ENCODE results near the gene PDLIM3.
"Not testable (repeated sequence)": the region's sequence is repeated elsewhere in the genome, so short reads cannot be mapped to it uniquely, and the experiment has no call there.

PDLIM3 gene

DNA sequence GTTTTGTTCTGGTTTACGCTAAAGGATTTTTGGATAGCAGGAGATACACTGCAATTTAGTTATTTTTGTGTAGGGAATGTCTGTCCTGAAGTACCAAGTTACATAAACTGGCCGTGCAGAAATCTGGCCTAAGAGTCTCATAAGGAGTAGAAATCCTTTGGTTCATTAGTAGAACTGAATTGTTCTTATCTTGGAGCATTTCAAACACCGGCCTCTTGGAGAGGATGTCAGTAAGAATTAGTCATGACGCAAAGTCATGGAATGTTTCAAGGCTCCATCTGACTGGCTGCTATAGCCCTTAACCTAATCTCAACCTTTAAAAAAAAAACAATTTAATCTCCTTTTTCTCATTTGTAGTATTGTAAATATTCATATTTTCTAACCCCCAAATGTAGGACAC, 15.2 kb downstream of the PDLIM3 start:
- no peak for DNase-seq (ENCODE audit: low read depth)

DNA sequence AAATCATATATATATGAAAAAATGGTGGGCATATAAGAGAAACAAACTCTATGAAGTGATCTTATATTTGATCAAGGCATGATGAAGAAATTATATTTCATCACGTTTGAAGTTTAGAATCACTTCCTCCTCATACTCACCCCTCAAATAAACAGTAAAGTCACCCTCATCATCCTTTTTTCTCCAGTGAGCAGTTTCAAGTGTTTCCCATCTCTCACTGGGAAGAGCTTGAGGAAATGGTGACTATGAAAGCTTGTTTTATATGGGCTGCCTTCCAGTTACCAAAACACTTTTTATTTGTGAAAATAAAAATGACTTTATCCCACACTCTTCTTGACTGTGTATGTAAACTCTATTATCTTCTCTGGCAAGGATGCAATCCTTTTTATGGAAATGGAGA, 16.8 kb downstream of the PDLIM3 start:
- no peak for DNase-seq (ENCODE audit: low read depth)

DNA sequence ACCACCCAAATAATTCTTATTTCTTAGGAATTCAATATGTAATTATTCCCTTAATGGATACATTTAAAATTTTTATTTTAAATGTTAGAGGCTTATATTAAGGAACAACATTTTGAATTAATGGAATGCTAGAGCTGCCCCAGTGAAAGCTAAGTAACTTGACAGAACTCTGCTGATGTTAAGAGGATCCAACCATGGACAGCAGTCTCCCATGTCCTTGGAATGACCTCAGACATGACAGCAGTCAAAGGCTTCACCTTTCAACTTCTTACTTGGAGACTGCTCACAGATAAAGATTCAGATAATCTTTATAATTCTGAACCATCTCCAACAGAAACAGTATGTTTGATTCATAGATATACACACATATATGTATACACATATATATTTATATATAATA, 17.2 kb downstream of the PDLIM3 start:
- no peak for DNase-seq (ENCODE audit: low read depth)

DNA sequence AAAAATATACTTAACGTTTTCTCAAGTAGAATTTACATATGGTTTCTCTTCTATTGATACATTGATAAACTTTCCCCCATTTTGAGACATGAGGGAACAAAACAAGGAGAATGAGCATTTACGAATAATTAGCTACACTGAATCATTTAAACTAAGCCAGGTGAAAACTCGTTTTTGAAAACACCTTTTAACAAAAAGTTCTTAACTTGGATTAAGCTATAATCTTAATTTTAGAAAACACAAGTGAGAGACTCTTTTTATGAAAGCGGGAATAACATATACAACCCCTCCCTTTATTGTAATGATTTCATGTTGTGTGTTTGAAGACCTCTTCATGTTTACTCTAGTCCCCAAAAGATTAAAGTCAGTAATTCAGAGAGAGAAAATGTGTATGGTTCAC, 20.1 kb downstream of the PDLIM3 start:
- no peak for DNase-seq (ENCODE audit: low read depth)

DNA sequence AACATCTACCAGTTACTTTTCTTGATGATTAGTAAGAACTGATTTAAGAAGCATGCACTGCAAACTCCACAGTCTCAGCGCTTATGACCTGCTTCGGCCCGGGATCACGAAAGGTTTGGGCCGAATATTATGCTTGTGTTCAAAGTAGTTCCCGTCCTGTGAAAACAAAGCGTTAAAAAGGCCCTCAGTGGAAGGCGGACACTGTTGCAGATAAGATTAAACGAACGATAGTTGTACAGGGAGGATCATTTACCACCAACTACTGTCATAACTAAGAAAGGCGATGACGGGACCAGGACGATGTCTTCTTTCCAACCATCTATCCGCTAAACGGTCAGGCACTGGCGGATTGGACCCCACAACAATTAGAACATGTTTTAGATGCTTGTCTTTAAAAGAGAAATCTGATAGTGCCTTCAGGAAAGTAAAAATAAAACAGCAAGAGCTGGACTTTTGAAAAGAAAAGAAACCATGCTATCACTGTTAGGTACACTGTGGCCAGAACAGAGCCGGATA, 21.1 kb downstream of the PDLIM3 start:
- no peak for DNase-seq (ENCODE audit: low read depth)

DNA sequence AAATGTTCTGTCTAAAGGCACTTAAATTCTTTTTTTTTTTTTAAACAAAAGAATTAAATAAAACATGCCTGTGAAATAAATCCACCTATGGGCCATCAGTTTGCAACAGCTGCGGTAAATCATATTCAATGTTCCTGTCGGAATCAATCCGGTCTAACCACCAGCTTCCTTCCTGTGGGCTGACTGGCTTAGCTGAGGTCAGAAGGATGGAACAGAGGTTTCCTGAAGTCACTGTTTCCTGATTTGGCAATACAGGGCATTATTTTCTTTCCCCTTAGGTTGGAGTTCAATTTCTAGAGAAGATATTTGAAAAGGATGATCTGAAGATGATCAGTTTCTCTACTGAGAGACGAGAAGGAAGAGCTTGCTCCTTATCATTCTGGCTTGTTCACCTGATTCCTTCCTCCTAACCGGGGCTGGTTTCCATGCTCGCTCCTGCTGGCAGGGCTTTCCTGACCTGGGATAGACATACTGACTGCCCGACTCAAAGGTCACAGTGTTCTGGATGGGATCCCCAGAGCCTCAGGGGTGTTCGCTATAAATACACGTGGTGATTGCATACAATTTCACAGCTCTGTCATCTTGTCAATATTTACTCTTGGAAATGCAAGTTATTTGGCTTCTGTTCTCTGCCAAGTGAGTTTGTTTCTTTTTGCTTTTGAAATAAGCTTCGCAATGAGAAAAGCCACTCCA, 21.7 kb downstream of the PDLIM3 start:
- DNase-seq (ENCODE audit: low read depth): no peak

DNA sequence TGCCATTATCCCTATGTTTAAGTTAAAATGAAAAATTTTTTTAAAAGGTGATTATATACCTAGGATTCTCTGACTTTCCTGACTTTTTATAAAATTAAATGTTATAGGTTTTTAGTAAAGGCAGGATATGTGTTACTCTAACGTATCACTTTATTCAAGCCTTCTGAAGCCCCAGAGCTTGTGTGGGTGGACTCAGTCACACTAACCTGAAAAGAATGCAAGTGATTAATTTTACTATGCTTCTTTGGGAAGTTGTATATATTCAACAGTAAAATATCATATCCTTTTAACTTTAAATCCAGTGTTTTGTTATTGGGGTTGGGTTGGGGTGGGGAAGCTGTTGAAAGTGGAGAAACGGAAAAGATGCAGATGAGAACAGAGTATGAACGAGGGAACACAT, 22.8 kb downstream of the PDLIM3 start:
- DNase-seq (ENCODE audit: low read depth): no peak

DNA sequence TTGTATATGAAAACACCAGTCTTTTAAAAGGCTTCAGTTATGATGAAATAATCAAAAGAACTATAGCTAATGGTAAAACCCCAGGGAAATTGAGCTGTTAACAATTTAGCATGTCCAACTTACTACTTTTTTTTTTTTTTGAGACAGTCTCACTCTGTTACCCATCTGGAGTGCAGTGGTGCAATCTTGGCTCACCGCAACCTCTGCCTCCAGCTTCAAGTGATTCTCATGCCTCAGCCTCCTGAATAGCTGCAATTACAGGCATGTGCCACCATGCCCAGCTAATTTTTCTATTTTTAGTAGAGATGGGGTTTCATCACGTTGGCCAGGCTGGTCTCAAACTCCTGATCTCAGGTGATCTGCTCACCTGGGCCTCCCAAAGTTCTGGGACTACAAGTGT, 24.1 kb downstream of the PDLIM3 start:
- not testable (repeated sequence) for DNase-seq (ENCODE audit: low read depth)

DNA sequence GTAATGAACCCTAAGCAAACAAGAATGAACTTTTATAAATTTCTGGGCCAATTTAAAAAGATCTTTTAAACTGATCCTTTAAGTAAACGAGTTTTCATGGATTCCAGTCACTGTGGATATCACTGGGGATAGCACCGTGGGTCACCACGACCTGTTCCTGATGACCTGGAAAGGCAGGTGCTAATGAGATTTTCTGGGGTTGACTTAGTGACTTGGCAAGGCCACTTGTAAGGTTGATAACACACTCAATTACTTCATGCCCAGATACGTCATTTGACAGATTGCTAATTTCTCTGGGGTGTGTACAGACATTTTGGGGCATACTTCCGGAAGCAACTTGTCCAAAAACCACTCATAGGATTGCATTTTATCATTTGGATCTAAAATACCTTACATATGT, 24.5 kb downstream of the PDLIM3 start:
- DNase-seq (ENCODE audit: low read depth): no peak

DNA sequence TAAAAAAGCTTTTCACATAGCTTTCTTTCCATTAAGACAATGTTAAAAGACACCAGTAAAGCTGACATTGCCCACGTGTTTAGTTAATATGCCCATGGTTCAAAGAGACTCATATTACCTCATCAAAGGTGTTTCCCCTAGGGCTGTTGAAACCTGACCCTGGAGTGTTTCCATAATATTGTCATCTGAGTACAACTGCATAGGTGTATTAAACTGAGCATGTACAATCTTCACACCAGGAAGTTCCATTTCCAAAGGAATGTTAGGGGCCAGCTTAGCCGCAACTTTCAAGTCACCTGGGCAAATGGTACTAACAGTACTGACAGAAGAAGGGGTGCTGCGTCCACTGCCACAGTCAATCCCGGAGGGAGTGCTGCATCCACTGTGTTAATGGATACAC, 27.1 kb downstream of the PDLIM3 start:
- DNase-seq (ENCODE audit: low read depth): no peak

DNA sequence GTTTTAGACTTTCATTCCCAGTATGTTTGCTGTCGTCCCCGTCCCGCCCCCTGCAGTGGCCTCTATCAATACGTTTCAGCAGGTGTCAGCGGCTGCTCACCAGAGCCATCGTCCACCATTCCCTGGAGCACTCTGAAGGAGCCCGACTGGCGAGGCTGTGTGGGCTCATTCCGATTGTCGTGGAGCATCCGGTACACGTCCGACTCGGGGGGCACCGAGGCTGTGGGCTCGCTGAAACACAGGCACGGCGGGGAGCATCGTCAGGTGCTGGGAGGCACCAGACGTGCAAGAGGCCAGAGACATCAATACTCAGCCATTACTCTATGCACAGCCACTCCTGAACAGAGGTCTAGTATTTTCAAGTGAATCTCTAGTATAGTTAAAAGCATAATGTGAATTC, 28.9 kb downstream of the PDLIM3 start:
- DNase-seq (ENCODE audit: low read depth): no peak

DNA sequence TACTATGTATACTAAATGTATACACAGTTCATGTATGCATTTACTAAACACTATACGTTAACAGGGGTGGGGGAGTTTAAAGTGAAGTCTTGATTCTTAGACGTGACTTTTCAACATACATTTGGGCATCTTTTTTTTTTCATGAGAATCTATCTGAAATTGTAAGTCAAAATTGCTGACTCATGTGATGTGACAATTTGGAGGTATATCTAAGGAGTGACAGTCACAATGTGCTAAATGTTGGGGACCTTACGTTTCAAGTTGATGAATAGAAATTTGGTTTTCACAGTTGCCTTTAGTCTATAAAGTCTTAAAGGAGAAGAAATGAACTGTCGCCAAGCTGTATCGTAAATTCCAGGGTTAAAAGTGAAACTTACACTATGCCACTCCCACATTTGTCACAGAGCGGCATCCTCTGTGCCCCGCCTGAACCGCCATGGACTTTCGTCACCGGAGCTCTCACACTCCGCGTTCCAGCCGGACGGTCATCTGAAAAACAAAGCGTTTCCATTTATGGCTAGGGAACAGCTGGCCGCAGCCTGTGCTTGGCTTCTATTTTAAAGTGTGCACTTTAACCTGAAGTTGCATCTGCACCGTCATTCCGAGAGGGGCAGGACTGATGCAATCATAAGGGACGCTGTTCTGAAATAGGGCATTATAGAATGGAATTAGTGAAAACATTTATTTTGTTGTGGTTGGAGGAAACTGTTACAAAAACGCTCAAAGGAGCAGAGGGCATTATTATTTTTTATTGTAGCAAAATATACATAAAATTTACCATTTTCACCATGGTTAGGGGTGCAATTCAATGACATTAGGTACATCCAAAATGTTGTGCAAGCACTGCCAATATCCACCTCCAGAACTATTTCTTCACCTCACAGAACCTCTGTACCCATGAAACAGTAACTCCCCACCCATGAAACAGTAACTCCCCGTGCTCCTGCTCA, 30.9 kb downstream of the PDLIM3 start:
- no peak for DNase-seq (ENCODE audit: low read depth)

DNA sequence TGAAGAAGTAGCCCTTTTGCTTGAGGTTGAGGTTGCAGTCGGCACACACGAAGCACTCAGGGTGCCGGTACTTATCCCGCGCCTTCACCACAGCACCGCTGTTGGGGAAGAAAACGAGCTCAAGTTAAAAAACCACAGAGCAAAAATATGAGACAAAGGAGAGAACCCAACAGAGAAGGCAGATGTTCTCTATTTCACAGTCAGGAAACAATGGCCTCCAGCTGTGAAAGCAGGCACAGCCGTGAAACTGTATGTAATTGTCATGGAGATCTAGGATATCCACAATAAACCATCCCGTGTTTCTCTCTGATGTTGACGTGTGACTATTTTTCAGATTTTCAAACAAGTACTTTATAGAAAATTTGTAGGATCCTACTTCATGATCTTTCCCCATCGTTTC, 32.9 kb downstream of the PDLIM3 start:
- DNase-seq (ENCODE audit: low read depth): no peak

DNA sequence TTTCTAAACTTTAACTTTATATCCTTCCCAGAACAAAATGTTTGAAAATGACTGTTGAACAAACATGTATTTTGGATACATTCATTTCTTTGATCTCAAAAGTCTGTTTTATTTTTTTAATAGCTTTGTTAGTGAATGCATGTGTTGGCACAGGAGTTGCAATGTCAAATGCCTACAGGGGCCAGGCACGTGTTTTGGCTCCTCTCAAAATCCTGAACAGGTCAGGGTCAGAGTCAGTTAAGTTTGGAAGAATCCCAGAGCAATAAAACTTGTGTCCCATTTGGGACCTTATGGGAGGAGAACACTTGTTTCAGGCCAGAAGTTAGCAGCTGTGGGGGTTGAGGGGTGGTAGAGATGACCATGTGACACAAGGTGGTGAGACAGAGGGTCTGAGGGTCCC, 34.7 kb downstream of the PDLIM3 start:
- DNase-seq (ENCODE audit: low read depth): no peak

DNA sequence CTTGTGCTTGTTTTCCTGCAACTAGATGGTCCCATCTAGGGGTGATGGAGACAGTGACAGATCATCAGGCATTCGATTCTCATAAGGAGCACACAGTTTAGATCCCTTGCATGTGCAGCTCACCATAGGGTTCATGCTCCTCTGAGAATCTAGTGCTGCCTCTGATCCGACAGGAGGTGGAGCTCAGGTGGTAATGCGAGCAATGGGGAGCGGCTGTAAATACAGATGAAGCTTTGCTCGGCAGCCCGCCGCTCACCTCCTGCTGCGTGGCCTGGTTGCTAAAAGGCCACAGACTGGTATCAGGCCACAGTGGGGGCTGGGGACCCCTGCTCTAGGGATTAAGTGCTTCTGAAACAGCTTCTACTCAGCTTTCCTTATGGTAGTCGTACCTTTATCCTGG, 35.3 kb downstream of the PDLIM3 start:
- no peak for DNase-seq (ENCODE audit: low read depth)

DNA sequence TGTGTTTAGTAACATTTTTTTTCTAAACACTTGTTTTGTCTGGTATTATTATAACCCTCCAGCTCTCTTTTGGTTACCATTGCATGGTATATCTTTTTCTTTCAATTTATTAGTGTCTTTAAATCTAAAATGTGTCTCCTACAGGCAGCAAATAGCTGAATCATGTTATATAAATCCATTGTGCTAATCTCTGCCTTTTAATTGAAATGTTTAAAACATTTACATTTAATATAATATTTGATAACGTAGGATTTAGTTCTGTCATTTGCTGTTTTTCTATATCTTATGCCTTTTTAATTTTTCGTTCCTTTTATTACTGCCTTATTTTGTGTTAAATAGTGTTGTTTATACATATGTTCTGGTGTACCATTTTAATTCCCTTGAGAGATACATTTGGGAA, 46.7 kb downstream of the PDLIM3 start:
- no peak for DNase-seq (ENCODE audit: low read depth)

DNA sequence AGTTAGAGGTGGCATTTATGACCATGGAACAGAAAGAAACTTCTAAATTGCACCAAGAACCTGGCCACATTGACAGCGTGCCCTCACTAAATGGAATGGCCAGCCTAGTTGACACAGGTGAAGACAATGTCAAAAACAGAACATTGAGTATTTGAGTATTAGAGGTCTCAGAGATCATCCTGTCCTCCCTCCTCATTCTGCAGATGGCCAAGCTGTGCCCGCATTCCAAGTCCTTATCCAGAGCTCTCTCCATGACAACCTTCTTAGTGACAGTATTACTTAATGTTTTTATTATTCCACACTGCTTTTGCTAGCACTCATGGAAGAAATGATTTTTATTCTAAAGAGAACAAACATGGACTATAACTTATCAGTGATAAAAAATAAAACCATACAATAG, 53.9 kb downstream of the PDLIM3 start:
- DNase-seq (ENCODE audit: low read depth): no peak

DNA sequence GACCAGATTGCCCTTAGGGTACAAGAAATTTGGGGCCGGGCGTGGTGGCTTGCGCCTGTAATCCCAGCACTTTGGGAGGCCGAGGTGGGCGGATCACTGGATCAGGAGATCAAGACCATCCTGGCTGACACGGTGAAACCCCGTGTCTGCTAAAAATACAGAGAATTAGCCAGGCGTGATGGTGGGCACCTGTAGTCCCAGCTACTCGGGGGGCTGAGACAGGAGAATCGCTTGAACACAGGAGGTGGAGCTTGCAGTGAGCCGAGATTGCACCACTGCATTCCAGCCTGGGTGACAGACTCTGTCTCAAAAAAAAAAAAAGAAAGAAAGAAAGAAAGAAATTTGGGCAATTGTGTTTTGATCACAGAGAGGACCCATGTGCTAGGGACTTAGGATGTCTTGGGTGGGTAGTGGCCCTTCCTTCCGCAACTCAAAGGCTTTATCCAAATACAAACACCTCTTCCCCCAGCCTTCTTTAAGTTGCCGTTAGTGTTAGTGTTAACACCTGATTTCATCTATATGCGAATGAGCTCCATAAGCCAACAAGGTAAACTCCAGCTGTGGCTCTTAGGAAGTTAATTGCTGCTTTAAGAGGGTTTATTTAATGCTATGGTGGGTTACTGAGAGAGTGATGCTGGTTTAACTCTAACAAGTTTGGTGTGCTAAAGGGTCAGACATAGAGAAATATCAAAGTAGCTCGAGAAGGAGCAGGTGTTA, 55.1 kb downstream of the PDLIM3 start:
- no peak for DNase-seq (ENCODE audit: low read depth)

DNA sequence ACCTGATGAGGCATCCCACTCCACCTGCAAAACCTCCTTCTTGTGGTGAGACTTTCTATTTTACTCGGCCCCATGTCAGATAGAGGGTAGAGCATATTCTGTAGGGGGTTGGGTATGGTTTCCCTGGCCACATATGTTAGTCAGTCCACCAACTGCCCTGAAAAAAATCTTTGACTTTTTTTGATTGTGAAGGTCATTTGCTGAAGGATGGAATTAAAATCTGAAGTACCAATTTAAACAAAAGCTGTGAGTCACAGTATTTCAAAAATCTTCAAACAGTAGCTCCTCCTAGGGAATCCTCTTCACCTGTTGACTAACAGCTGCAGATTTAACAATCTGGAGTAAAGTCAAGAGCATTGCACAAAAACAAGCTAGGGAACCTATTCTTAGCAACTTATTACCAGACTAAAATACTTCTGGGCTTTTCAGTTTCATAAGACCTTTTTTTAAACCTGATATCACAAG, 55.8 kb downstream of the PDLIM3 start:
- no peak for DNase-seq (ENCODE audit: low read depth)

DNA sequence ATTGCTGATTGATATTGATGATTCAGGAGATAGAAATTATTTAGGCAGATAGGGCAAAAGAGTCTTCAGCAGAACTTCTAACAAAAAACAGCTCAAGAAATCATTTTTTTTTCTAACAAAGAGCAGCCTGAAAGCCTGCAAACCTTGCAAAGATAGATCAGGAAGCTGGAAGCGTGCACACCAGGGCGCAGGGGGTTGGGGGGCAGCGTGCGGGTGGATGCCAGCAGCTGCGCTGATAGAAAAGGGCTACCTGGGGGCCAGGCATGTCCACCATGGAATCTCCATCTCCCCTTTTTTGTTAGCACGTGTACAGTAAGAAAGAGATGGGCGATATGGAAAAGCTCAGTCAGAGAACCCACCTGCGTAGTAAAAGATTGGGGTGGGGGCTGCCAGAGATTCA, 62.1 kb downstream of the PDLIM3 start:
- DNase-seq (ENCODE audit: low read depth): no peak

DNA sequence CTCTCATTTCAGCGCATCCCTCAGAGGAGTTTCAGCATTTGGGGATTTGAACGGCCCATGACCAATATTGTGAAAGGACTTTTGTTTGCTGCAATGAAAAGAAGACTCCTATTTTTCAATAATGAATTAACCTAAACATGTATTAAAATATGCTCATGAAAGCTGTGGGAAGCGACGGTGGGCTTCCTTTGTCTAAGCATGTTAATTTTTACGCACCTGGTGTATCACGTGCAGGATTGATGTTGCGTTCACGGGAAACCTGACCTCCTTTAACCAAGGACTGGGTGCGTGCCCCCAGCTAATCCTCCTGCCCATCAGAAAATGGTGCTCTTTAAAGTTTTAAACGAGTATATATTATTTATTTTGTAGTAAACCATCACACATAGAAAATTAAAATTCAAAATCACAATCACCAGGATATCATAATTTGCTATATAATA, 63.2 kb downstream of the PDLIM3 start:
- DNase-seq (ENCODE audit: low read depth): no peak

Data from stimulated activated CD8-positive, alpha-beta memory T cell treated with anti-CD3 and anti-CD28 coated beads, Interleukin-15, amount 100 ng/mL, for 1 hour (primary cell).